GM21528 (cell line): ENCODE data around the gene RNF19B.

ENCODE experiments used
- ATAC-seq: cut with Tn5 transposase; IDR thresholded peaks from one replicate; pipeline ENCODE4 v1.9.1; 2021; ENCODE audit warnings: mild to moderate bottlenecking, moderate library complexity; ENCODE audit not compliant: unreplicated experiment, low FRiP score

The RNF19B gene

DNA sequence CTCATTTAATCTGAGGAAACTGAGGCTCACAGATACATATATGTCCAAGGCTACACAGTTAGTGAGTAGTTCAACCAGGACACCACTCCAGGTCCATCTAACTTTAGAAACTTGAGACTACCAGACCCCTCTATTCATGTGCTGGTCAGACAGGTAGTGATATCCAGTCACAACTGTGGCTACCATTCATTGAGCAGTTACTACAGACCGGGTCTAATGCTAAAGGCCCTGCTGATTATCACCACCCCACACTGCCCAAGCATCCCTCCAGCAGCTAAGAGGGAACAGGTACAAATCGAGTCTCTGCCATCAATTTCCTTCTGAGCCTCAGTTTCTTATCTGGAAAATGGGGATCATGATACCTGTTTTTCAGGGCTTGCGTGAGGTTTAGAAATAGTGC, 73.0 kb downstream of the RNF19B start:
- no peak for ATAC-seq

GRCh38 chr1:32891241-32891570, 73.4 kb downstream of the RNF19B start:
- no peak for ATAC-seq

GRCh38 chr1:32890516-32891240, 73.9 kb downstream of the RNF19B start:
- ATAC-seq, result no peak

DNA sequence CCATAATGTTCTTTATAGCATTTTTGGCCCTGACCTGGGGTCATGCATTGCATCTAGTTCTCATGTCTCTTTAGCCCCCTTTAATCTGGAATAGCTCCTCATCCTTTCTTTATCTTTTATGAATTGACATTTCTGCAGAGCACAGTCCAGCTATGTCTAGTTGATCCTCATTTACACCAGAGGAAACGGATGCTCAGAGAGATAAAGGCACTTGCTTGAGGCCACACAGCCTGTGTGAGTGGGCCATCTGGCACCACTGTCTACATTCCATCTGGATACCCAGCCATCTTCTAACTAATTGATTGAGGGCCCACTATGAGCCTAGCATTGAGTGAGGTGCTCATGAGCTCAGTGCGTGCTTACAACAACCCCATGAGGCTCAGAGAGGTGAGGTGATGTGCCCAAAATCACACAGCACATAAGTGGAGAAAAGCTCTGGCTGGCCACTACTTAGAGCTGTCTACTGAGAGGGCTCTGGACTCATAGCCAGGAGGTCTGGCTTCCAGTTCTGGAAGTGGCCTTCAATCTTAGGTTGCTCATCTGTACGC, 74.8 kb downstream of the RNF19B start:
- no peak for ATAC-seq

DNA sequence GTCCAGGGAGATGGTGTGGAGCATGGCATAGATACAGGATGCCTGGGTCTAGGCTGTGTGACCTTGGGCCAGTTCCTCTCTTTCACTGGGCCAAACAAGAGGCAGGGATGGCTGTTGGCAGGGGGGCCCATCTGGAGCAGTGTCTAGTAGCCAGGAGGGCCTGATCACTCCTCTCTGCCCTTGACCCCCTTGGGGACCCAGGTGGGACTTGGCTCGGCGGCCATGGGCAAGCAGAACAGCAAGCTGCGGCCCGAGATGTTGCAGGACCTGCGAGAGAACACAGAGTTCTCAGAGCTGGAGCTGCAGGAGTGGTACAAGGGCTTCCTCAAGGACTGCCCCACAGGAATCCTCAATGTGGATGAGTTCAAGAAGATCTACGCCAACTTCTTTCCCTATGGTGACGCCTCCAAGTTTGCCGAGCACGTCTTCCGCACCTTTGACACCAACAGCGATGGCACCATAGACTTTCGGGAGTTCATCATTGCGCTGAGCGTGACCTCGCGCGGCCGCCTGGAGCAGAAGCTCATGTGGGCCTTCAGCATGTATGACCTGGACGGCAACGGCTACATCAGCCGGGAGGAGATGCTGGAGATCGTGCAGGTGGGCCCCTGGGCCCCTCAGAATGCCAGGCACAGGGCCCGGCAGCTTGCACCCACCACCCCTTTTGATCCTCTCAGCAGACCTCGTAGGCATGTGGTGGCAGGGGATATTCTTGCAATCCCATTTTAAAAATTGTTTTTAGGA, 75.8 kb downstream of the RNF19B start:
- no peak for ATAC-seq

GRCh38 chr1:32888134-32888533, 76.5 kb downstream of the RNF19B start:
- no peak for ATAC-seq

DNA sequence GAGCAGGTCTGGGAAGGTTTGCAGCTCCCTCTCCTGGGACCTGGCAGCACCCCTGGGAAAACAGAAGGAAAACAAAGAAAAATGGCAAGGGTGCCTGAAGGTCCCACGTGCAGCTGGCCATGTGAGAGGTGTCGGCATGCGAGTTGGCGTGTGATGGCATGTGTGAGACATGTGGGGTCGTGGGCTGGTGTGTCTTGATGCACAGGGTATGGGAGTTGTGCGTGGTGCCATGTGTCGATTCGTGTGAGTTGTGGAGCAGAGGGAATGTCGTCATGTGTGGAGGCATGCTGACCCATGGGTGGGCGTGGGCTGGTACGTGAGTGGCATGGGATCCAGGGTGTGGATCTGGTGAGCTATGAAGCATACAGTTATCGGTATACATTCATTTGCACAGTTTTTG, 77.0 kb downstream of the RNF19B start:
- no peak for ATAC-seq

GRCh38 chr1:32886828-32887414, 77.7 kb downstream of the RNF19B start:
- ATAC-seq, result no peak
